Germinal center (tissue), 1 donor: ENCODE data around the gene ETF1.

Source experiments
- DNase-seq: peaks from one replicate; pipeline ENCODE4 v3.0.0; 2012; ENCODE audit warnings: mixed read lengths, low spot score

The ETF1 gene

GRCh38 chr5:138463419-138464007 lies 79.5 kb downstream of the ETF1 start:
- no peak for DNase-seq

GRCh38 chr5:138461343-138462125 lies 81.5 kb downstream of the ETF1 start:
- DNase-seq, result no peak

- DNase-seq, result no peak
Measured at GRCh38 chr5:138460032-138460693, 82.9 kb downstream of the ETF1 start.

- peak; percentile 89 for DNase-seq
Measured at GRCh38 chr5:138459311-138459933, 83.6 kb downstream of the ETF1 start.

GRCh38 chr5:138458856-138459255 lies 84.2 kb downstream of the ETF1 start:
- DNase-seq, result no peak

GRCh38 chr5:138458384-138458783 lies 84.7 kb downstream of the ETF1 start:
- DNase-seq, result no peak

GRCh38 chr5:138457531-138458275 lies 85.3 kb downstream of the ETF1 start:
- DNase-seq, result no peak
